Measurements from ENCODE around the gene EIF5AL1.
"Not testable (repeated sequence)": the region's sequence is repeated elsewhere in the genome, so short reads cannot be mapped to it uniquely, and the experiment has no call there.

GRCh38 chr10:79533903-79534175, 21.5 kb downstream of the EIF5AL1 start:
- TF ChIP-seq, protein P1, sequence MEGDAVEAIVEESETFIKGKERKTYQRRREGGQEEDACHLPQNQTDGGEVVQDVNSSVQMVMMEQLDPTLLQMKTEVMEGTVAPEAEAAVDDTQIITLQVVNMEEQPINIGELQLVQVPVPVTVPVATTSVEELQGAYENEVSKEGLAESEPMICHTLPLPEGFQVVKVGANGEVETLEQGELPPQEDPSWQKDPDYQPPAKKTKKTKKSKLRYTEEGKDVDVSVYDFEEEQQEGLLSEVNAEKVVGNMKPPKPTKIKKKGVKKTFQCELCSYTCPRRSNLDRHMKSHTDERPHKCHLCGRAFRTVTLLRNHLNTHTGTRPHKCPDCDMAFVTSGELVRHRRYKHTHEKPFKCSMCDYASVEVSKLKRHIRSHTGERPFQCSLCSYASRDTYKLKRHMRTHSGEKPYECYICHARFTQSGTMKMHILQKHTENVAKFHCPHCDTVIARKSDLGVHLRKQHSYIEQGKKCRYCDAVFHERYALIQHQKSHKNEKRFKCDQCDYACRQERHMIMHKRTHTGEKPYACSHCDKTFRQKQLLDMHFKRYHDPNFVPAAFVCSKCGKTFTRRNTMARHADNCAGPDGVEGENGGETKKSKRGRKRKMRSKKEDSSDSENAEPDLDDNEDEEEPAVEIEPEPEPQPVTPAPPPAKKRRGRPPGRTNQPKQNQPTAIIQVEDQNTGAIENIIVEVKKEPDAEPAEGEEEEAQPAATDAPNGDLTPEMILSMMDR (conservative IDR thresholded peaks at IDR 0.05; ENCODE audit: low read length): not testable (repeated sequence)
- not testable (repeated sequence) for TF ChIP-seq EZH2phosphoT487 (IDR thresholded peaks at IDR 0.05; ENCODE audit: borderline replicate concordance)
